Measurements from ENCODE around the gene UBXN2A. TPM values are rescaled to one million over a fixed set of nuclear protein-coding genes. Genes with fewer than 3 reads are reported as not detected.

Gene UBXN2A
- total and polyA plus RNA-seq, 4 donors = 2.7 to 6.3 (median 4.9) TPM

DNA sequence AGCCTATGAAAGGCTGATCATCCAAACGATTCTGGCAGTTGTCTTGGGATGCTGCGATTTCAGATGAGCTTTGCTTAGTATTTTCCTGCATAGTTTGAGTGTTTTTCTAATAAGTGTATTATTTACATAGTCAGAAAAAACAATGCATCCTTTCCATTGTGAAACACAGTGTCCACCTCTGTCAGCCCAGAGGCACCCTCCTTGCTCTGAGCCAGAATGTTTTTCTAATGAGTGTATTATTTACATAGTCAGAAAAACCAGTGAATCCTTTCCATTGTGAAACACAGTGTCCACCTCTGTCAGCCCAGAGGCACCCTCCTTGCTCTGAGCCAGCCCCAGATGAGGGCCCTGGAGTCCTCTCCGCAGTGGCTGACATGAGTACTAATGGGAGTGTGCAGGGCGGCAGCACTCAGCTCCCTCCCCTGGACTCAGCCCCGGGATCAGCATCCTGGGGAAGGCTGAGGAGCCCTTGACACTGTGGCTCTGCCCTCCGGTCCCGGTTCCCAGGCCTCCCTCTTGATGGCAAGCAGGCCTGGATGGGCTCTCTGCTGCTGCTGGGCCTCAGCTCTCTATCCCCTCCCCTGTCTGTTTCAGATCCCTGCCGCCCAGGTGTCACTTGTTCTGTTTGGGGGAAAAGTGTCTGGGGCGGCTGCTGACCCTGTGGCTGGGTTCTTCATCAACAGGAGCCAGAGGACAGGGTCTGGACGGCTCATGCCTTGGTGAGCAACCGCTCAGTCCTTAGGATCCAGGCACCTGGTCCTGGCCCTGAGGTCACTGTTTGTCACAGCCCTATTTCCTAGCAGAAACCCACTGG lies 75.5 kb downstream of the UBXN2A start:
- 84% methylated on average over 11 of the region's 11 CpGs for WGBS
- H3K4me1 ChIP-seq (ENCODE audit: control insufficient read depth in 4 of 4, insufficient read depth in 4 of 4, low read length in 3 of 4) = no peaks in the 10 kb centered on the region
- H3K27me3 ChIP-seq (ENCODE audit: control insufficient read depth in 4 of 4, insufficient read depth in 4 of 4, low read length in 3 of 4) = no peaks in the 10 kb centered on the region
- DNase-seq (ENCODE audit: low spot score) = no peak
- no peak overlapping the region for H3K4me3 ChIP-seq (ENCODE audit: low read depth in 1 of 3, low read length in 3 of 3)
- no peaks in the 10 kb centered on the region for H3K36me3 ChIP-seq (ENCODE audit: control insufficient read depth in 4 of 4, insufficient read depth in 3 of 4, low read depth in 1 of 4, low read length in 3 of 4)
- TF ChIP-seq ZBTB33 (IDR thresholded peaks at IDR 0.05) (no peak), MAX (IDR thresholded peaks at IDR 0.05) (no peak), NR2F2 (IDR thresholded peaks at IDR 0.05) (no peak), HNF4G (IDR thresholded peaks at IDR 0.05) (no peak), TAF1 (conservative IDR thresholded peaks at IDR 0.05) (no peak), RXRA (IDR thresholded peaks at IDR 0.05) (no peak), SP1 (IDR thresholded peaks at IDR 0.05) (no peak), FOXA2 (IDR thresholded peaks at IDR 0.05) (no peak), REST (IDR thresholded peaks at IDR 0.05) (no peak), RAD21 (IDR thresholded peaks at IDR 0.05) (no peak), HNF4A (conservative IDR thresholded peaks at IDR 0.05) (no peak), JUND (IDR thresholded peaks at IDR 0.05) (no peak), FOXA1 (IDR thresholded peaks at IDR 0.05) (no peak)
- TF ChIP-seq, protein P1, sequence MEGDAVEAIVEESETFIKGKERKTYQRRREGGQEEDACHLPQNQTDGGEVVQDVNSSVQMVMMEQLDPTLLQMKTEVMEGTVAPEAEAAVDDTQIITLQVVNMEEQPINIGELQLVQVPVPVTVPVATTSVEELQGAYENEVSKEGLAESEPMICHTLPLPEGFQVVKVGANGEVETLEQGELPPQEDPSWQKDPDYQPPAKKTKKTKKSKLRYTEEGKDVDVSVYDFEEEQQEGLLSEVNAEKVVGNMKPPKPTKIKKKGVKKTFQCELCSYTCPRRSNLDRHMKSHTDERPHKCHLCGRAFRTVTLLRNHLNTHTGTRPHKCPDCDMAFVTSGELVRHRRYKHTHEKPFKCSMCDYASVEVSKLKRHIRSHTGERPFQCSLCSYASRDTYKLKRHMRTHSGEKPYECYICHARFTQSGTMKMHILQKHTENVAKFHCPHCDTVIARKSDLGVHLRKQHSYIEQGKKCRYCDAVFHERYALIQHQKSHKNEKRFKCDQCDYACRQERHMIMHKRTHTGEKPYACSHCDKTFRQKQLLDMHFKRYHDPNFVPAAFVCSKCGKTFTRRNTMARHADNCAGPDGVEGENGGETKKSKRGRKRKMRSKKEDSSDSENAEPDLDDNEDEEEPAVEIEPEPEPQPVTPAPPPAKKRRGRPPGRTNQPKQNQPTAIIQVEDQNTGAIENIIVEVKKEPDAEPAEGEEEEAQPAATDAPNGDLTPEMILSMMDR (IDR thresholded peaks at IDR 0.05; ENCODE audit: low read depth, low read length, missing input control) = no peak
- no peaks in the 10 kb centered on the region for H3K9me3 ChIP-seq (ENCODE audit: control insufficient read depth in 4 of 4, low read length in 3 of 4)
- H3K27ac ChIP-seq (ENCODE audit: low read depth in 1 of 2, low read length in 2 of 2) = no peak overlapping the region
- no peak overlapping the region for H3K9ac ChIP-seq (ENCODE audit: low read depth in 1 of 2, low read length in 2 of 2)

DNA sequence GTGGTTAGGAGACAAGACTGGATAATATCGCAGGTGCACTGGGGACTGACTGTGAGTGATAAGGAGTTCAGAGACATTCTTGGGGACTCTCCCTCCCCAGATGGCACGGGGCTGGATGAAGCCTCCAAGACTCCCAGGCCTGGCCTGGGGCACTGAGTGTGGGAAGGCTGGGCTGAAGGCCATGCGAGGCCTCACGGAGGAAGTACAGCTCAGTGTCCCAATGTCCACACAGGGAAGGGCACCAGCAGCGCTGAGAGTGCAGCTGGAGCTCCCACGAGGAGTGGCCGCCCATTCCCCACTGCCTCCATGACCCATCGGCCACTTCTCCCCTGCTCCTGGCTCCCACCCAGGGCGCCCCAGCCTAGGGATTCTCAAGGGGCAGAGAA lies 76.1 kb downstream of the UBXN2A start:
- Histone ChIP-seq H3K9me3 (ENCODE audit: control insufficient read depth in 4 of 4, low read length in 3 of 4) (no peaks in the 10 kb centered on the region), H3K9ac (ENCODE audit: low read depth in 1 of 2, low read length in 2 of 2) (no peak overlapping the region), H3K4me3 (ENCODE audit: low read depth in 1 of 3, low read length in 3 of 3) (no peak overlapping the region), H3K27ac (ENCODE audit: low read depth in 1 of 2, low read length in 2 of 2) (no peak overlapping the region), H3K36me3 (ENCODE audit: control insufficient read depth in 4 of 4, insufficient read depth in 3 of 4, low read depth in 1 of 4, low read length in 3 of 4) (no peaks in the 10 kb centered on the region), H3K4me1 (ENCODE audit: control insufficient read depth in 4 of 4, insufficient read depth in 4 of 4, low read length in 3 of 4) (no peaks in the 10 kb centered on the region), H3K27me3 (ENCODE audit: control insufficient read depth in 4 of 4, insufficient read depth in 4 of 4, low read length in 3 of 4) (no peaks in the 10 kb centered on the region)
- WGBS = 91% methylated on average over 9 of the region's 9 CpGs
- peak; percentile 37 for DNase-seq (ENCODE audit: low spot score)
- TF ChIP-seq SP1 (IDR thresholded peaks at IDR 0.05) (no peak), TAF1 (conservative IDR thresholded peaks at IDR 0.05) (no peak), HNF4G (IDR thresholded peaks at IDR 0.05) (no peak), ATF3 (IDR thresholded peaks at IDR 0.05) (no peak), HNF4A (conservative IDR thresholded peaks at IDR 0.05) (no peak), ZBTB33 (IDR thresholded peaks at IDR 0.05) (no peak), GABPA (IDR thresholded peaks at IDR 0.05 in 1 of 2, conservative IDR thresholded peaks at IDR 0.05 in 1 of 2) (no peak), RAD21 (IDR thresholded peaks at IDR 0.05) (no peak), YY1 (IDR thresholded peaks at IDR 0.05) (no peak), FOXA1 (IDR thresholded peaks at IDR 0.05) (no peak)
- TF ChIP-seq, protein P1 (IDR thresholded peaks at IDR 0.05; ENCODE audit: low read depth, low read length, missing input control) = no peak

Measured in liver (tissue), 9 donors.